Vagina (tissue), 2 donors: ENCODE measurements around the gene TENM4.

ENCODE experiments used
- POLR2A ChIP-seq, 2 donors: fragments of 450-650 bp; IDR thresholded peaks; one replicate each; pipeline ENCODE4 v1.6.1; 2017; ENCODE audit warnings: antibody characterized with exemption in 2 of 2, mild to moderate bottlenecking in 2 of 2, moderate library complexity in 2 of 2
- TF ChIP-seq, protein P1 (sequence below), 3 experiments: fragments of 450-650 bp in 2 of 3; fragments of 200-600 bp in 1 of 3; sonication (generic) in 1 of 3; IDR thresholded peaks; one replicate each; pipeline ENCODE4 v1.5.1; 2017 to 2019; ENCODE audit warnings: antibody characterized with exemption in 3 of 3, mild to moderate bottlenecking in 2 of 3, moderate library complexity in 2 of 3

DNA sequence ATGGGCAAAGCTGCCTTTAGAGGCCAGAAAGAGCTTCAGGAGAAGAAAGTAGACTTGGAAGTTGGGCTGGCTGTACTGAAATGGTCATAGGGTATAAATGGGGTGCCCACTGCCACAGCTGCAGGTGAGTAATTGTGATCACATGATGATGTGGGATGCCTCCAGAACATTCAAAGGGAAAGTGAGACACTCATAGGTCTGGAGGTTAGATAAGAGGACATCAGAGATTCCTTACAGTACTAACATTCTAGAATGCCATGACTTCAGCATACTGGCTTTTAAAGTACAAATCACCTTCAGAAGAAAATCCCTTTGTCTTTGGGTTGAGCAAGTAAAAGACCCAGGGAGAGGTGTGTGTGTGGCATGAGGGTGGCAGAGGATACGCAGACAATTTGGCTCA lies 419.2 kb downstream of the TENM4 start:
- TF ChIP-seq, protein P1, sequence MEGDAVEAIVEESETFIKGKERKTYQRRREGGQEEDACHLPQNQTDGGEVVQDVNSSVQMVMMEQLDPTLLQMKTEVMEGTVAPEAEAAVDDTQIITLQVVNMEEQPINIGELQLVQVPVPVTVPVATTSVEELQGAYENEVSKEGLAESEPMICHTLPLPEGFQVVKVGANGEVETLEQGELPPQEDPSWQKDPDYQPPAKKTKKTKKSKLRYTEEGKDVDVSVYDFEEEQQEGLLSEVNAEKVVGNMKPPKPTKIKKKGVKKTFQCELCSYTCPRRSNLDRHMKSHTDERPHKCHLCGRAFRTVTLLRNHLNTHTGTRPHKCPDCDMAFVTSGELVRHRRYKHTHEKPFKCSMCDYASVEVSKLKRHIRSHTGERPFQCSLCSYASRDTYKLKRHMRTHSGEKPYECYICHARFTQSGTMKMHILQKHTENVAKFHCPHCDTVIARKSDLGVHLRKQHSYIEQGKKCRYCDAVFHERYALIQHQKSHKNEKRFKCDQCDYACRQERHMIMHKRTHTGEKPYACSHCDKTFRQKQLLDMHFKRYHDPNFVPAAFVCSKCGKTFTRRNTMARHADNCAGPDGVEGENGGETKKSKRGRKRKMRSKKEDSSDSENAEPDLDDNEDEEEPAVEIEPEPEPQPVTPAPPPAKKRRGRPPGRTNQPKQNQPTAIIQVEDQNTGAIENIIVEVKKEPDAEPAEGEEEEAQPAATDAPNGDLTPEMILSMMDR (IDR thresholded peaks at IDR 0.05), result no peak
- TF ChIP-seq POLR2A (IDR thresholded peaks at IDR 0.05), result no peak
